GM18508 (cell line): Measurements from ENCODE around the gene NR0B2.

Experiments
- ATAC-seq: cut with Tn5 transposase; IDR thresholded peaks from one replicate; pipeline ENCODE4 v1.9.1; 2021; ENCODE audit warnings: moderate number of reproducible peaks; ENCODE audit not compliant: insufficient read depth, unreplicated experiment

The NR0B2 gene

GRCh38 chr1:26938004-26938658 is 24.4 kb upstream of the NR0B2 start:
- no peak for ATAC-seq

- no peak for ATAC-seq
These were observed 23.0 kb upstream of the NR0B2 start for GRCh38 chr1:26936823-26937222.

GRCh38 chr1:26932531-26932930 is 18.8 kb upstream of the NR0B2 start:
- ATAC-seq = no peak

- ATAC-seq = no peak
These were observed 9.9 kb upstream of the NR0B2 start for GRCh38 chr1:26923711-26924110.

GRCh38 chr1:26922901-26923300 is 9.1 kb upstream of the NR0B2 start:
- ATAC-seq = no peak

- no peak for ATAC-seq
These were observed 8.6 kb upstream of the NR0B2 start for GRCh38 chr1:26922431-26922729.

- ATAC-seq = peak; percentile 85
These were observed 8.0 kb upstream of the NR0B2 start, which contains the start of gene NUDC for GRCh38 chr1:26921540-26922430. NUDC (plus strand) TSS chr1:26921743; CDS start chr1:26921849, 106 bp downstream.

- ATAC-seq = no peak
These were observed 7.4 kb upstream of the NR0B2 start for GRCh38 chr1:26921126-26921539.

GRCh38 chr1:26915204-26915842 is 1.5 kb upstream of the NR0B2 start:
- no peak for ATAC-seq

GRCh38 chr1:26913389-26913753 is 404 bp downstream of the NR0B2 start:
- no peak for ATAC-seq

- no peak for ATAC-seq
These were observed 1.7 kb downstream of the NR0B2 start for GRCh38 chr1:26912147-26912490.

- ATAC-seq = no peak
These were observed 2.2 kb downstream of the NR0B2 start for GRCh38 chr1:26911399-26912146.

GRCh38 chr1:26910343-26911160 is 3.2 kb downstream of the NR0B2 start:
- no peak for ATAC-seq

GRCh38 chr1:26909951-26910342 is 3.8 kb downstream of the NR0B2 start:
- no peak for ATAC-seq

- no peak for ATAC-seq
These were observed 6.5 kb downstream of the NR0B2 start for GRCh38 chr1:26907071-26907917.

- ATAC-seq = no peak
These were observed 12.8 kb downstream of the NR0B2 start for GRCh38 chr1:26900815-26901511.

GRCh38 chr1:26900001-26900814 is 13.6 kb downstream of the NR0B2 start, which contains the start of gene GPATCH3:
GPATCH3 (minus strand) TSS chr1:26900467; CDS start chr1:26900442, 25 bp downstream.
- ATAC-seq = no peak

GRCh38 chr1:26897351-26897750 is 16.4 kb downstream of the NR0B2 start:
- ATAC-seq = no peak
